Endothelial cell of umbilical vein (primary cell): ENCODE measurements around the gene MATK. TPM values are rescaled to one million over a fixed set of nuclear protein-coding genes. Genes with fewer than 3 reads are reported as not detected.
"Not testable (repeated sequence)": the region's sequence is repeated elsewhere in the genome, so short reads cannot be mapped to it uniquely, and the experiment has no call there.

Experiments
- BruUV-seq: library from RNA; stranded (reverse); fragments of 400-500 nt; replicated peaks from 2 replicates; lab custom pipeline; 2021; lab: Mats Ljungman, UMichigan
- CTCF ChIA-PET: fragments of 300-600, 350-600 bp; sonication (Branson Sonifier 250); formaldehyde crosslinking; loops from one replicate; lab custom pipeline; 2021; ENCODE audit warnings: antibody characterized with exemption, inconsistent platforms; lab: Charles Lee
- POLR2A ChIA-PET: fragments of 300-600, 350-600 bp; sonication (Branson Sonifier 250); formaldehyde crosslinking; loops from one replicate; lab custom pipeline; 2021; ENCODE audit warnings: antibody characterized with exemption, inconsistent platforms; lab: Charles Lee
- DNase-seq: peaks from one replicate; pipeline ENCODE4 v3.0.0-alpha.2; 2011; ENCODE audit warnings: low read depth, low spot score
- FAIRE-seq: peaks from 2 replicates; lab custom pipeline; 2011; peaks lifted over from hg19 to GRCh38; lab: Jason Lieb, UNC
- H2AFZ ChIP-seq: 2 replicates; pipeline ENCODE4 v1.6.0; 2012; ENCODE audit warnings: low read depth, low read length, control low read depth, inconsistent platforms
- H3K27ac ChIP-seq: 2 replicates; pipeline ENCODE4 v1.5.1; 2011; ENCODE audit warnings: low read depth, mild to moderate bottlenecking, control low read depth, low read length, moderate library complexity; ENCODE audit not compliant: insufficient read depth
- H3K27me3 ChIP-seq, 2 experiments: 2 replicates each; pipeline versions ENCODE4 v1.6.0 to v1.6.1; 2011; ENCODE audit warnings: low read length in 2 of 2, mixed read lengths in 1 of 2; ENCODE audit not compliant: control insufficient read depth in 2 of 2, insufficient read depth in 2 of 2
- H3K36me3 ChIP-seq, 2 experiments: 2 replicates in 1 of 2; 3 replicates in 1 of 2; pipeline ENCODE4 v1.5.1; 2011; ENCODE audit warnings: low read length in 2 of 2, mild to moderate bottlenecking in 1 of 2, moderate library complexity in 1 of 2; ENCODE audit not compliant: control insufficient read depth in 2 of 2, insufficient read depth in 2 of 2; ENCODE audit errors: extremely low read depth in 1 of 2
- H3K4me1 ChIP-seq: 3 replicates; pipeline ENCODE4 v1.5.1; 2011; ENCODE audit warnings: mild to moderate bottlenecking, low read length; ENCODE audit not compliant: control insufficient read depth, insufficient read depth; ENCODE audit errors: extremely low read depth
- H3K4me2 ChIP-seq: 2 replicates; pipeline ENCODE4 v1.6.1; 2011; ENCODE audit warnings: low read length, control low read depth, mixed read lengths; ENCODE audit not compliant: insufficient read depth
- H3K4me3 ChIP-seq, 3 experiments: fragments of 200-600 bp in 1 of 3; sonication (generic), shearing (Covaris generic) in 1 of 3; replicated peaks in 1 of 3; 2 replicates each; pipeline ENCODE4 v1.5.1; 2011 to 2016; ENCODE audit warnings: control low read depth in 3 of 3, low read length in 3 of 3, mild to moderate bottlenecking in 2 of 3, inconsistent platforms in 1 of 3, low read depth in 1 of 3, moderate library complexity in 1 of 3; ENCODE audit not compliant: insufficient read depth in 1 of 3
- H3K79me2 ChIP-seq: 2 replicates; pipeline ENCODE4 v1.6.0; 2012; ENCODE audit warnings: low read length, inconsistent platforms; ENCODE audit not compliant: control insufficient read depth, insufficient read depth
- H3K9ac ChIP-seq: replicated peaks from 2 replicates; pipeline ENCODE3; 2011; ENCODE audit warnings: low read length, control low read depth; ENCODE audit not compliant: insufficient read depth; ENCODE audit errors: extremely low read depth
- H3K9me1 ChIP-seq: replicated peaks from 3 replicates; pipeline ENCODE4 v1.6.0; 2011; ENCODE audit warnings: mild to moderate bottlenecking, low read length; ENCODE audit not compliant: control insufficient read depth, insufficient read depth; ENCODE audit errors: extremely low read depth
- H3K9me3 ChIP-seq: replicated peaks from 2 replicates; pipeline ENCODE4 v1.5.1; 2012; ENCODE audit warnings: low read length, inconsistent platforms; ENCODE audit not compliant: control insufficient read depth, insufficient read depth
- H4K20me1 ChIP-seq: replicated peaks from 2 replicates; pipeline ENCODE3; 2011; ENCODE audit warnings: mild to moderate bottlenecking, low read length; ENCODE audit not compliant: control insufficient read depth, insufficient read depth; ENCODE audit errors: extremely low read depth
- CTCF ChIP-seq, 2 donors: IDR thresholded peaks; 1 replicate in 1 of 2; 2 replicates in 1 of 2; pipeline ENCODE4 v1.5.1; 2011; ENCODE audit warnings: low read length in 2 of 2, mild to moderate bottlenecking in 2 of 2, moderate library complexity in 2 of 2, control low read depth in 1 of 2, inconsistent platforms in 1 of 2, low read depth in 1 of 2; ENCODE audit not compliant: insufficient read depth in 1 of 2; ENCODE audit errors: extremely low read depth in 1 of 2
- EZH2 ChIP-seq: IDR thresholded peaks from 2 replicates; pipeline ENCODE4 v1.6.1; 2012; ENCODE audit warnings: borderline replicate concordance, low read depth, mild to moderate bottlenecking, moderate library complexity, low read length, inconsistent platforms; ENCODE audit not compliant: severe bottlenecking
- MAX ChIP-seq: IDR thresholded peaks from 2 replicates; pipeline ENCODE4 v1.6.1; 2011; ENCODE audit not compliant: insufficient read depth, insufficient read length
- POLR2A ChIP-seq: IDR thresholded peaks from 2 replicates; pipeline ENCODE4 v1.6.1; 2012; ENCODE audit warnings: low read depth, mild to moderate bottlenecking, control low read depth, low read length
- POLR2AphosphoS5 ChIP-seq: IDR thresholded peaks from 2 replicates; pipeline ENCODE4 v1.6.1; 2012; ENCODE audit warnings: low read depth, mild to moderate bottlenecking, control low read depth, low read length, moderate library complexity; ENCODE audit not compliant: insufficient read depth
- dilution Hi-C: fragments of 300-500 bp; cut with MboI; formaldehyde crosslinking; loops from one replicate; pipeline ENCODE4 v1.15.0; 2019; ENCODE audit warnings: low sequenced_read_pairs; ENCODE audit not compliant: extremely low pct_ligation_motif_present
- intact Hi-C: fragments of 100-400 bp; cut with micrococcal nuclease; formaldehyde crosslinking; loops from one replicate; pipeline ENCODE4 v1.10.0; 2022
- polyA plus RNA-seq, 4 experiments: library from polyadenylated mRNA; depleted of rRNA in 3 of 4; stranded (reverse) in 3 of 4; unstranded in 1 of 4; fragments of >200 nt; gene quantifications; 2 replicates each; pipeline versions ENCODE4 v1.2.1 to v1.2.3, GENCODE V29; 2011 to 2012; ENCODE audit warnings: missing spikeins in 1 of 4
- total RNA-seq: library from RNA; stranded (reverse); gene quantifications from 2 replicates; pipeline ENCODE4 v1.2.3, GENCODE V29; 2021

MATK gene
- total and polyA plus RNA-seq, 2 donors (not counting 3 experiments of a cell fraction or from before 2014, with no cell fraction given), result not detected

GRCh38 chr19:3816566-3817218, 30.5 kb upstream of the MATK start:
- BruUV-seq, result no TSS peak

GRCh38 chr19:3816148-3816547, 30.0 kb upstream of the MATK start:
- intact Hi-C loops, H3K9ac ChIP-seq, H2AFZ ChIP-seq, BruUV-seq, H3K36me3 ChIP-seq, POLR2A ChIA-PET, H3K9me1 ChIP-seq, dilution Hi-C loops, H4K20me1 ChIP-seq, DNase-seq, H3K4me1 ChIP-seq, H3K79me2 ChIP-seq, FAIRE-seq, H3K27ac ChIP-seq, H3K4me2 ChIP-seq, H3K9me3 ChIP-seq, H3K27me3 ChIP-seq, H3K4me3 ChIP-seq: not testable (repeated sequence)
- CTCF ChIA-PET, result interaction anchor here (0.6 kb wide), 1 partner anchor 27 kb away, joined by 4 read pairs; no protein-coding TSS in a partner anchor

More at GRCh38 chr19:3816566-3817218, 30.5 kb upstream of the MATK start:
- no peak for TF ChIP-seq EZH2
- TF ChIP-seq POLR2A, result no peak
- TF ChIP-seq CTCF (IDR thresholded peaks at IDR 0.05; ENCODE audit: extremely low read depth in 1 of 2, insufficient read depth in 1 of 2, low read depth in 1 of 2, low read length in 2 of 2), result no peak
- TF ChIP-seq POLR2AphosphoS5, result no peak
- TF ChIP-seq MAX, result no peak
- no peaks in the 10 kb centered on the region for H3K9me1 ChIP-seq
- no peak overlapping the region for H3K9ac ChIP-seq
- FAIRE-seq (no peak), DNase-seq (no peak)
- no peaks in the 10 kb centered on the region for H3K4me1 ChIP-seq
- ChIA-PET POLR2A (no interaction called here), CTCF (interaction anchor here (0.6 kb wide), 1 partner anchor 27 kb away, joined by 4 read pairs; no protein-coding TSS in a partner anchor)
- no peak overlapping the region for H3K4me3 ChIP-seq
- H3K36me3 ChIP-seq, result no peaks in the 10 kb centered on the region
- no peak overlapping the region for H2AFZ ChIP-seq
- no peak overlapping the region for H3K27ac ChIP-seq
- H3K79me2 ChIP-seq, result no peaks in the 10 kb centered on the region
- intact Hi-C loops, result no loop called here
- no peak overlapping the region for H3K4me2 ChIP-seq
- no peaks in the 10 kb centered on the region for H3K9me3 ChIP-seq
- no peaks in the 10 kb centered on the region for H4K20me1 ChIP-seq
- dilution Hi-C loops, result no loop called here
- H3K27me3 ChIP-seq, result no peaks in the 10 kb centered on the region
